GM19025 (cell line): ENCODE measurements around the gene WWC1.
"Not testable (repeated sequence)": the region's sequence is repeated elsewhere in the genome, so short reads cannot be mapped to it uniquely, and the experiment has no call there.

ENCODE experiments used
- ATAC-seq: cut with Tn5 transposase; IDR thresholded peaks from one replicate; pipeline ENCODE4 v1.9.1; 2021; ENCODE audit warnings: mild to moderate bottlenecking, low read depth, moderate library complexity; ENCODE audit not compliant: unreplicated experiment

The WWC1 gene

GRCh38 chr5:168430296-168430695 is 138.9 kb downstream of the WWC1 start:
- no peak for ATAC-seq

- no peak for ATAC-seq
These were observed 141.5 kb downstream of the WWC1 start for GRCh38 chr5:168432903-168433302.

GRCh38 chr5:168434001-168434400 is 142.6 kb downstream of the WWC1 start:
- no peak for ATAC-seq

GRCh38 chr5:168434746-168435321 is 143.4 kb downstream of the WWC1 start:
- ATAC-seq: no peak

GRCh38 chr5:168435340-168435739 is 143.9 kb downstream of the WWC1 start:
- not testable (repeated sequence) for ATAC-seq

GRCh38 chr5:168438349-168438748 is 146.9 kb downstream of the WWC1 start:
- no peak for ATAC-seq

GRCh38 chr5:168443533-168443932 is 152.1 kb downstream of the WWC1 start:
- no peak for ATAC-seq

- ATAC-seq: no peak
These were observed 152.7 kb downstream of the WWC1 start for GRCh38 chr5:168443950-168444700.

- no peak for ATAC-seq
These were observed 155.7 kb downstream of the WWC1 start for GRCh38 chr5:168446983-168447619.

- ATAC-seq: no peak
These were observed 156.4 kb downstream of the WWC1 start for GRCh38 chr5:168447808-168448207.

- no peak for ATAC-seq
These were observed 157.7 kb downstream of the WWC1 start for GRCh38 chr5:168449166-168449565.

GRCh38 chr5:168451565-168451964 is 160.1 kb downstream of the WWC1 start:
- no peak for ATAC-seq

GRCh38 chr5:168455201-168455600 is 163.8 kb downstream of the WWC1 start:
- ATAC-seq: no peak

- no peak for ATAC-seq
These were observed 166.1 kb downstream of the WWC1 start for GRCh38 chr5:168457542-168457941.

- ATAC-seq: no peak
These were observed 169.2 kb downstream of the WWC1 start for GRCh38 chr5:168460606-168461005.

- no peak for ATAC-seq
These were observed 171.6 kb downstream of the WWC1 start for GRCh38 chr5:168463081-168463480.

- no peak for ATAC-seq
These were observed 172.8 kb downstream of the WWC1 start for GRCh38 chr5:168464214-168464613.

GRCh38 chr5:168464641-168465040 is 173.2 kb downstream of the WWC1 start:
- ATAC-seq: no peak

- no peak for ATAC-seq
These were observed 176.4 kb downstream of the WWC1 start for GRCh38 chr5:168467755-168468330.

- no peak for ATAC-seq
These were observed 177.4 kb downstream of the WWC1 start for GRCh38 chr5:168468836-168469235.

- ATAC-seq: no peak
These were observed 178.4 kb downstream of the WWC1 start for GRCh38 chr5:168469816-168470215.
